ENCODE measurements around the gene COG3.
"Not testable (repeated sequence)": the region's sequence is repeated elsewhere in the genome, so short reads cannot be mapped to it uniquely, and the experiment has no call there.

COG3 gene

DNA sequence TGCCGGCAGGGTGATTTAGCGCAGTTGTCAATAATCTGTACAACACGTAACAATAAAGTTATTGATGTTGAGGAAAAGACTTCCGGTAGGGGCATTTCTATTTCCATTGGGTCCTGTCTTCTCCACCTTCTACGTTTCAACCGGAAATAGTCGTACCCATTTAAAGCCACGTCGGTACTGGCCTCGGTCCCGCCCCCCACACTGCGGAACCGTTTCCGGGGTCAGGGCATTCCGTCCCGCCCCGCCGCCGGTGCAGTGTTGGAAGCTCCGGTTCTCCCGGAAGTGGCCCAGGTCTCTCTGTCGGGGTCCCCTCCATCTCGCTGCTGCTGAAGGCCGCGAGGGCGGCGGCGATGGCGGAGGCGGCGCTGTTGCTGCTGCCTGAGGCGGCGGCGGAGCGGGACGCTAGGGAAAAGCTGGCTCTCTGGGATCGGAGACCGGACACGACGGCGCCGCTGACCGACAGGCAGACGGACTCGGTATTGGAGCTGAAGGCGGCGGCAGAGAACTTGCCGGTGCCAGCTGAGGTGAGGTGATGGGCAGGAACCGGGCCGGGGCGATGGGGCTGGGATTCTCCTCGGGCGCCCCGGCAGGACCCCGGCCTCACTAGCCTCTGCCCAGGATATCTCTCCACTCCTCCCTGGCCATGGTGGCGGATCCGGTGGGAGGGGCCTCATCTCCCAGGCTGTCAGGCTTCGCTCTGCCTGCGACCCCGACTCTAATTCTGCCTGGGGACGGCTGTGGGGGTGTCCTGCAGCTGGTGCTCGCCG lies at the start of gene COG3:
Gene COG3 (plus strand): TSS at position 253 of the 767 bp plus-strand sequence. CDS start 98 bp downstream, at position 351.
- no peaks in the 10 kb centered on the region for H3K27me3 ChIP-seq (ENCODE audit: control insufficient read depth in 1 of 2, insufficient read depth in 2 of 2, low read length in 2 of 2)
- peak within 1 kb of the TSS; percentile 87 to 90 for H3K4me3 ChIP-seq (ENCODE audit: low read depth in 1 of 2, low read length in 2 of 2)
- H3K9me3 ChIP-seq (ENCODE audit: low read length), result no peaks in the 10 kb centered on the region
- peak within 1 kb of the TSS; percentile 96 for H3K27ac ChIP-seq (ENCODE audit: low read depth, low read length)
- peaks cover 15% of the 10 kb centered on the region for H3K4me1 ChIP-seq (ENCODE audit: insufficient read depth, low read length)
- H3K36me3 ChIP-seq (ENCODE audit: insufficient read depth, low read length), result no peaks in the 10 kb centered on the region
- peak within 1 kb of the TSS; percentile 74 for H3K9ac ChIP-seq (ENCODE audit: low read length)

DNA sequence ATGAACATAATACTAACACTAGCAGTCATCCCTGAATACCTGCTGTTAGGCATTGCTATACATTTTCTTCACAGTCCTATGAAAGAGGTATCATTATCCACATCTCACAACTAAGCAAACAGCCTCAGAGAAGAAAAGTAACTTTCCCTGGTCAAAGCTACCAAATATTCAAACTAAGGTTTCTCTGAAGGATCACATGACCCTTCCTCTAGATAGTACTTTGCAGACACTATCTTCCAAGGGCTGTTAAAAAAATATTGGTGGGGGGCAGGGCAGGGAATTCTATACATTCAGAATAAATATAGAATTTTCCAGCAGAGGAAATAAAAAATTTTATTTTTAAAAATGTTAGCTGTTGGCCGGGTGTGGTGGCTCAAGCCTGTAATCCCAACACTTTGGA lies 49.6 kb upstream of the COG3 start:
- no peak overlapping the region for H3K9ac ChIP-seq (ENCODE audit: low read length)
- H3K4me3 ChIP-seq (ENCODE audit: low read depth in 1 of 2, low read length in 2 of 2), result peak overlapping the region in 1 of 2 donors; percentile 9

DNA sequence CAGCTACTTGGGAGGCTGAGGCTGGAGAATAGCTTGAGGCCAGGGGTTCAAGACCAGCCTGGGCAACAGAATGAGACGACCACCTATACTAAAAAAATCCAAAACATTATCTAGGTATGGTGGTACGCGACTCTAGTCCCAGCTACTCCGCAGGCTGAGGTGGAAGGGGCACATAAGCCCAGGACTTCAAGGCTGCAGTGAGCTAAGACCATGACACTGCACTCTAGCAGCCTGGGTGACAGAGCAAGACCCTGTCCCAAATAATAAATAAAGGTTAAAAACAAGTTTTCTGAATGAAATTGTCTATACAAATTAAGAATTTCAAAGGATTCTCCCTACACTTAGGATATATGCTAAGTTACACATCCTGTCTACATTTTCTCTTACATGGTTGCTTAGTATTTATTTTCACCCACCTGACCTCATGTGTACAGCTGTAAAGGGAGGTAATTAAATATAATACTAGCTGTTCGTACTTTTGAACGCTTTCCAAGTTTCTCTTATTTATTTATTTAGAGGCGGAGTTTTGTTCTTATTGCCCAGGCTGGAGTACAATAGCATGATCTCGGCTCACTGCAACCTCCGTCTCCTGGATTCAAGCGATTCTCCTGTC lies 48.1 kb upstream of the COG3 start:
- H3K36me3 ChIP-seq (ENCODE audit: insufficient read depth, low read length), result no peaks in the 10 kb centered on the region
- H3K9ac ChIP-seq (ENCODE audit: low read length), result peak overlapping the region; percentile 80
- H3K4me1 ChIP-seq (ENCODE audit: insufficient read depth, low read length), result peaks cover 20% of the 10 kb centered on the region
- H3K4me3 ChIP-seq (ENCODE audit: low read depth in 1 of 2, low read length in 2 of 2), result peak overlapping the region in 1 of 2 donors; percentile 86
- no peak overlapping the region for H3K27ac ChIP-seq (ENCODE audit: low read depth, low read length)
- no peaks in the 10 kb centered on the region for H3K9me3 ChIP-seq (ENCODE audit: low read length)
- H3K27me3 ChIP-seq (ENCODE audit: control insufficient read depth in 1 of 2, insufficient read depth in 2 of 2, low read length in 2 of 2), result no peaks in the 10 kb centered on the region

More for the DNA sequence above, 49.6 kb upstream of the COG3 start:
- peaks cover 20% of the 10 kb centered on the region for H3K4me1 ChIP-seq (ENCODE audit: insufficient read depth, low read length)
- peak overlapping the region; percentile 36 for H3K27ac ChIP-seq (ENCODE audit: low read depth, low read length)
- no peaks in the 10 kb centered on the region for H3K27me3 ChIP-seq (ENCODE audit: control insufficient read depth in 1 of 2, insufficient read depth in 2 of 2, low read length in 2 of 2)
- peaks cover 2% of the 10 kb centered on the region for H3K36me3 ChIP-seq (ENCODE audit: insufficient read depth, low read length)
- no peaks in the 10 kb centered on the region for H3K9me3 ChIP-seq (ENCODE audit: low read length)

DNA sequence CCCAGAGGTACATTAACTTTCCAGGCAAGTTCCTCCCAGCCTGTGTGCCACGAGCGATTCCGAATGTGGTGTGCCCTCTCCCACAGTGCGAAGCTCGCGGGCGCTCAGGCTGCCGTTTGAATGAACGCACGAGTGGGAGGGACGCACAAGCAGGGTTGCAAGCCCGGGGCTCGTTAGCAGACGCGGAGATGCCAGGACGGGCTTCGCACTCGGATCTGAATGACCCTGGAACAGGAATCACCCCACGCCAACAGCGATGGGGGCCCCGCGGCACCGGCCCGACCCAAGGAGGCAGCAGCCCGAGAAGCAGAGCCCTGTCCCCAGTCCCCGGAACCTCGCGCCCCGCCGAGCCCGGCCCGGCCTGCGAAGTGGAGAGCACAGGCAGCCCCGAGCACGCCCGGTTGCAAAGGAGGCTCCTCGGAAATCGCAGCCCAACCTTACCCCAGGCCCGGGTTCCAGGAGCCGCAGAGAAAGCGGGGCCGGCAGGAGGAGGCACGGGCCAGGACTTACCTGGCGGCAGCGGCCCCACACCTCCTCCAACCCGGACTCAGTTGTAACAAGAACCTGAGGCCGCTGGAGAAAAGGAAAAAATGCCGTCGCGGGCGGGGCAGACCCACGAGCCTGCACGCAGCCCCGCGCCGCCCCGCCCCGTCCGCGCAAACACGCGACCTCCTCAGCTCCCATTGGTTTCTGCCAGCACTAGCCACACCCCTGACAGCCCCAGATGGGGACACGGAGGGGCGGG lies 46.8 kb upstream of the COG3 start, which contains the start of gene SLC25A30:
Gene SLC25A30 (minus strand): TSS at position 584 of the 745 bp plus-strand sequence. CDS start 6,948 bp downstream, outside the sequence.
- Histone ChIP-seq H3K4me3 (ENCODE audit: low read depth in 1 of 2, low read length in 2 of 2) (peak within 1 kb of the TSS; percentile 65 to 86), H3K36me3 (ENCODE audit: insufficient read depth, low read length) (no peaks in the 10 kb centered on the region), H3K27me3 (ENCODE audit: control insufficient read depth in 1 of 2, insufficient read depth in 2 of 2, low read length in 2 of 2) (no peaks in the 10 kb centered on the region), H3K9ac (ENCODE audit: low read length) (peak within 1 kb of the TSS; percentile 80), H3K27ac (ENCODE audit: low read depth, low read length) (peak within 1 kb of the TSS; percentile 97), H3K4me1 (ENCODE audit: insufficient read depth, low read length) (peaks cover 20% of the 10 kb centered on the region), H3K9me3 (ENCODE audit: low read length) (no peaks in the 10 kb centered on the region)

DNA sequence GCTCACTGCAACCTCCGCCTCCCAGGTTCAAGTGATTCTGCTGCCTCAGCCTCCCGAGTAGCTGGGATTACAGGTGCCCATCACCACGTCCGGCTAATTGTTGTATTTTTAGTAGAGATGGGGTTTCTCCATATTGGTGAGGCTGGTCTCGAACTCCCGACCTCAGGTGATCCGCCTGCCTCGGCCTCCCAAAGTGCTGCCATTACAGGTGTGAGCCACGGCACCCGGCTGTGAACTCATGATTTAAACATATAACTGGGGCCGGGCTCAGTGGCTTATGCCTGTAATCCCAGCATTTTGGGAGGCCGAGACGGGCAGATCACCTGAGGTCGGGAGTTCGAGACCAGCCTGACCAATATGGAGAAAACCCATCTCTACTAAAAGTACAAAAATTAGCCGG lies 45.4 kb upstream of the COG3 start:
- not testable (repeated sequence) for H3K9ac ChIP-seq (ENCODE audit: low read length); H3K36me3 ChIP-seq (ENCODE audit: insufficient read depth, low read length); H3K9me3 ChIP-seq (ENCODE audit: low read length); H3K27ac ChIP-seq (ENCODE audit: low read depth, low read length); H3K4me3 ChIP-seq (ENCODE audit: low read depth in 1 of 2, low read length in 2 of 2); H3K27me3 ChIP-seq (ENCODE audit: control insufficient read depth in 1 of 2, insufficient read depth in 2 of 2, low read length in 2 of 2)
- peaks cover 14% of the 10 kb centered on the region for H3K4me1 ChIP-seq (ENCODE audit: insufficient read depth, low read length)

DNA sequence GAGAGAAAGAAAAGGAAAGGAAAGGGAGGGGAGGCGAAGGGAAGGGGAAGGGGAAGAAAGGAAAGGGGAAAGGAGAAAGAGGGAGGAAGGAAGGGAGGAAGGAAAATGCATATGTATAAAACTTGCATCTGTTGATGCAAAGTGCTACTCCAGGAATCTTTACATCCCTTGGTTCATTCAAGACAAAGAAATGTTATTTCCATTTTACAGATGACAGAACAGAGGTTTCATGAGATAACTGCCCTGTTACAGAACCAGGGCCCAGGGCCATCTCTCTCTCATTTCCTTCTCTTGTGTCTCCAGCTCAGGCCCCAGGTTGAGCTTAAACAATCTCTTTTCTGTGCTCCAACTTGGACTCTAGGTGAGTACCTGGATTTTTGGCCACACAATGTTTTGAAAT lies 44.8 kb upstream of the COG3 start:
- H3K36me3 ChIP-seq (ENCODE audit: insufficient read depth, low read length), result no peaks in the 10 kb centered on the region
- H3K27ac ChIP-seq (ENCODE audit: low read depth, low read length), result no peak overlapping the region
- H3K4me3 ChIP-seq (ENCODE audit: low read depth in 1 of 2, low read length in 2 of 2), result no peak overlapping the region
- H3K9ac ChIP-seq (ENCODE audit: low read length), result no peak overlapping the region
- H3K9me3 ChIP-seq (ENCODE audit: low read length), result no peaks in the 10 kb centered on the region
- peaks cover 9% of the 10 kb centered on the region for H3K4me1 ChIP-seq (ENCODE audit: insufficient read depth, low read length)
- H3K27me3 ChIP-seq (ENCODE audit: control insufficient read depth in 1 of 2, insufficient read depth in 2 of 2, low read length in 2 of 2), result no peaks in the 10 kb centered on the region

GRCh38 chr13:45422731-45423292 lies 41.9 kb upstream of the COG3 start:
- H3K9ac ChIP-seq (ENCODE audit: low read length), result no peak overlapping the region
- no peaks in the 10 kb centered on the region for H3K36me3 ChIP-seq (ENCODE audit: insufficient read depth, low read length)
- H3K4me3 ChIP-seq (ENCODE audit: low read depth in 1 of 2, low read length in 2 of 2), result no peak overlapping the region
- no peaks in the 10 kb centered on the region for H3K9me3 ChIP-seq (ENCODE audit: low read length)
- no peak overlapping the region for H3K27ac ChIP-seq (ENCODE audit: low read depth, low read length)
- no peaks in the 10 kb centered on the region for H3K27me3 ChIP-seq (ENCODE audit: control insufficient read depth in 1 of 2, insufficient read depth in 2 of 2, low read length in 2 of 2)
- H3K4me1 ChIP-seq (ENCODE audit: insufficient read depth, low read length), result no peaks in the 10 kb centered on the region

DNA sequence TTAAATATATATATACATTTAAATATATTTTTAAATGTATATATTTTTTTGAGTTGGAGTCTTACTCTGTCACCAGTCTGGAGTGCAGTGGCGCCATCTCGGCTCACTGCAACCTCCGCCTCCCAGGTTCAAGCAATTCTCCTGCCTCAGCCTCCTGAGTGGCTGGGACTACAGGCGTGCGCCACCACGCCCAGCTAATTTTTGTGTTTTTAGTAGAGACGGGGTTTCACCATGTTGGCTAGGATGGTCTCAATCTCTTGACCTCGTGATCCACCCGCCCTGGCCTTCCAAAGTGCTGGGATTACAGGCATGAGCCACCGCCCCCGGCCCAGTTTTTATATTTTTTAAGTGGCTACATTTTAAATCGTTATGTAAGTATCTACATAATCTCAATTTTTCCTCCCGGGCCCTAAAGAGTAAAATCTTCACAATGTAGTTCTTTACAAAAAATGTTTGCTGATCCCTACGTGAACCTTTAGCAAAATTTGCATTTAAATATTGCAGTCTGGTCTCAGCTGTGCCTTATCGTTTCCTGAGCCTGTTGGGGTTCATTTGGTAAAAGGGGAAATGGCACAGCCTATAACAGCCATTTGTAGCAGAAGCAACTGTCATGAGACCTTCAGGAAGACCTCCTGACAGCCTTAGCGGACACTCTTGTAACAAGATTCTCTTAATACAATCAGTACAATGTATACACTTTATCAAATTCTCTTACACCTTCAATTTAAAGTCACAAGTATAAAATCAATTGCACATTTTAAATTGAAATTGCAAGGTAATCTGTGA lies 38.5 kb upstream of the COG3 start:
- H3K9me3 ChIP-seq (ENCODE audit: low read length); H3K27me3 ChIP-seq (ENCODE audit: control insufficient read depth in 1 of 2, insufficient read depth in 2 of 2, low read length in 2 of 2); H3K36me3 ChIP-seq (ENCODE audit: insufficient read depth, low read length); H3K4me3 ChIP-seq (ENCODE audit: low read depth in 1 of 2, low read length in 2 of 2); H3K4me1 ChIP-seq (ENCODE audit: insufficient read depth, low read length); H3K27ac ChIP-seq (ENCODE audit: low read depth, low read length); H3K9ac ChIP-seq (ENCODE audit: low read length): not testable (repeated sequence)

GRCh38 chr13:45432737-45433380 lies 31.9 kb upstream of the COG3 start:
- Histone ChIP-seq H3K27ac (ENCODE audit: low read depth, low read length) (no peak overlapping the region), H3K9me3 (ENCODE audit: low read length) (no peaks in the 10 kb centered on the region), H3K27me3 (ENCODE audit: control insufficient read depth in 1 of 2, insufficient read depth in 2 of 2, low read length in 2 of 2) (no peaks in the 10 kb centered on the region), H3K4me1 (ENCODE audit: insufficient read depth, low read length) (no peaks in the 10 kb centered on the region), H3K4me3 (ENCODE audit: low read depth in 1 of 2, low read length in 2 of 2) (no peak overlapping the region), H3K36me3 (ENCODE audit: insufficient read depth, low read length) (no peaks in the 10 kb centered on the region), H3K9ac (ENCODE audit: low read length) (no peak overlapping the region)

DNA sequence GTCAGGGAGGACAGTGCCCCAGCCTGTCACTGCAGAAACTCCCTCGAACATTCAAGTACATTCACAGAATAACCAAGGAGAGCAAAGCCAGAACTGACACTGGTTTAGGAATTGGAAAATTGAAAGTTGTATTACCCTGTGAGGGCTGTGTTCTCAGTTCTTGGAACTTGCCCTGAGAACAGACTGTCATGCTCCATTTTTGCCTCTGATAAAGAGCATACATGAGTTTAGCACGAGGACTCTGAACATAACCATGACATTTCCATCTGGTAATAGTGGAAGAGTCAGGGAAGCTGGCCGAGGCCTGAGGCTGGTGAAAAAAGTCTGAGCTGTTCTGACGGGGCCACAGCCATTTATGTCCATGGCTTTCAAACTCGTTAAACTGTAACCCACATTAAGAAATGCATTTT lies 31.4 kb upstream of the COG3 start:
- no peak overlapping the region for H3K27ac ChIP-seq (ENCODE audit: low read depth, low read length)
- no peaks in the 10 kb centered on the region for H3K9me3 ChIP-seq (ENCODE audit: low read length)
- no peak overlapping the region for H3K9ac ChIP-seq (ENCODE audit: low read length)
- H3K4me3 ChIP-seq (ENCODE audit: low read depth in 1 of 2, low read length in 2 of 2), result no peak overlapping the region
- no peaks in the 10 kb centered on the region for H3K4me1 ChIP-seq (ENCODE audit: insufficient read depth, low read length)
- H3K27me3 ChIP-seq (ENCODE audit: control insufficient read depth in 1 of 2, insufficient read depth in 2 of 2, low read length in 2 of 2), result no peaks in the 10 kb centered on the region
- no peaks in the 10 kb centered on the region for H3K36me3 ChIP-seq (ENCODE audit: insufficient read depth, low read length)

All from muscle layer of colon (tissue), 2 donors.